Measurements from ENCODE around the gene TOX3. TPM values are rescaled to one million over a fixed set of nuclear protein-coding genes. Genes with fewer than 3 reads are reported as not detected.

The TOX3 gene
- total and polyA plus RNA-seq, 10 of the 15 experiments (the other 5 are each of a cell fraction or from before 2014, with no cell fraction given), result not detected

DNA sequence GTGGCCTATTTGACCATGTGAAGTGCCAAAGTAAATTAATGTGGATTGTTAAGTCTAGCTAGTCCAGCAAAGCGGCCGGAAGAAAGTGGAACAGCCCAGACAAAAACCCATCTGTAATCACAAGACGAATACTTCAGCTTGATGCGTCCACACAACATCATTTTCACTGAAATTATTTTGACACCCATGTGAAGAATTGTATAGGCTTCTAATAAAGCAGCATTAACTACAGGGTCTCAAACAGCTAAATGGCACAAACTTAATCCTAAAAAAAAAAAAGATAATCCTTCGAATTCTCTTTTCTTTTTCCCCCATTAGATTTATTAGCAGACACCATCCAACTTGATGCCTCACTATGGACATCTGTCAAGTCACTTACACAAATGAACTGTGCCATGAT is 73.8 kb downstream of the TOX3 start (continued):
- TF ChIP-seq, protein P1, sequence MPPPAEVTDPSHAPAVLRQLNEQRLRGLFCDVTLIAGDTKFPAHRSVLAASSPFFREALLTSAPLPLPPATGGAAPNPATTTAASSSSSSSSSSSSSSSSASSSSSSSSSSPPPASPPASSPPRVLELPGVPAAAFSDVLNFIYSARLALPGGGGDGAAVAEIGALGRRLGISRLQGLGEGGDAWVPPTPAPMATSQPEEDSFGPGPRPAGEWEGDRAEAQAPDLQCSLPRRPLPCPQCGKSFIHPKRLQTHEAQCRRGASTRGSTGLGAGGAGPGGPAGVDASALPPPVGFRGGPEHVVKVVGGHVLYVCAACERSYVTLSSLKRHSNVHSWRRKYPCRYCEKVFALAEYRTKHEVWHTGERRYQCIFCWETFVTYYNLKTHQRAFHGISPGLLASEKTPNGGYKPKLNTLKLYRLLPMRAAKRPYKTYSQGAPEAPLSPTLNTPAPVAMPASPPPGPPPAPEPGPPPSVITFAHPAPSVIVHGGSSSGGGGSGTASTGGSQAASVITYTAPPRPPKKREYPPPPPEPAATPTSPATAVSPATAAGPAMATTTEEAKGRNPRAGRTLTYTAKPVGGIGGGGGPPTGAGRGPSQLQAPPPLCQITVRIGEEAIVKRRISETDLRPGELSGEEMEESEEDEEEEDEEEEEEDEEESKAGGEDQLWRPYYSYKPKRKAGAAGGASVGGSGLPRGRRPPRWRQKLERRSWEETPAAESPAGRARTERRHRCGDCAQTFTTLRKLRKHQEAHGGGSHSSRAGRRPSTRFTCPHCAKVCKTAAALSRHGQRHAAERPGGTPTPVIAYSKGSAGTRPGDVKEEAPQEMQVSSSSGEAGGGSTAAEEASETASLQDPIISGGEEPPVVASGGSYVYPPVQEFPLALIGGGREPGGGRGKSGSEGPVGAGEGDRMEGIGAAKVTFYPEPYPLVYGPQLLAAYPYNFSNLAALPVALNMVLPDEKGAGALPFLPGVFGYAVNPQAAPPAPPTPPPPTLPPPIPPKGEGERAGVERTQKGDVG (CRISPR knock-in tag; IDR thresholded peaks at IDR 0.05), result no peak

DNA sequence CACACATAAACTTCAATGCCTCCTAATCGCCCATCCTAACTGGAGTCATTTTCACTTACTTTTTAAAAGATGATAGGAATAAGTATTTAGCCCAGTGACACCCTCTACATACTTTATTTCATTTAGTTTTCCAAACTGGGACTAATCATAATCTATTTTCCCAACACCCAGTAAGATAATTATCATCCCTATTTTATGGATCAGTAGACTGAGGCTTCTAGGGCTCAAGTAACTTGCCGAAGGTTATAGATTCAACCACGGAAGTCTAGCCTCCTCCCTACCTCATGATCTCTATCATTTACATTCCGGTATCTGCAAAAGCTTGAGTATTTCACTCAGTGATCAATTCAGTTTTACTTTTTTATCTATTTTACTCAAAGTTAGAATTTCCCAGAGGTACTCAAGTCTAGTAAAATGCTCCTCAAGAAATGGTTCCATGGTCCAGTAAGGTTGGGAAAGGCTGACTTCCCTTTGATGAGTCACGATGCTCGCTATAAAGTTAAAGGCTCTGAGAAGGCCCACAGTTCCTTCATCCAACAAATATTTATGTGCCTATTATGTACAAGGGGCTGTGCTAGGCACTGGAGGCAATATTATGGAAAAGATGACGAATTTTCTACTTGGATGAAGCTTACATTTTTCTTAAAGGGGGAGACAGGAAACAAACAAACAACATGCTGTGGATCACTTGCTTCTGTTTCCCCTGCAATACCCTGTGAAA is 75.1 kb downstream of the TOX3 start:
- in situ Hi-C loops (cut with MboI) (no loop called here), intact Hi-C loops (cut with micrococcal nuclease; ENCODE audit: unreplicated experiment) (no loop called here)
- ATAC-seq (no peak), FAIRE-seq (no peak), DNase-seq (ENCODE audit: low read depth, low spot score) (no peak)
- Histone ChIP-seq H4K20me1 (ENCODE audit: control insufficient read depth, insufficient read depth) (no peaks in the 10 kb centered on the region), H3K9ac (ENCODE audit: control insufficient read depth, insufficient read depth, low read length) (no peak overlapping the region), H3K27me3 (replicated peaks in 1 of 2; ENCODE audit: control insufficient read depth in 2 of 2, insufficient read depth in 2 of 2, low read length in 1 of 2) (no peaks in the 10 kb centered on the region), H3K4me1 (ENCODE audit: control insufficient read depth, insufficient read depth, low read length) (no peaks in the 10 kb centered on the region), H3K9me3 (replicated peaks; ENCODE audit: control insufficient read depth, insufficient read depth, low read length) (no peaks in the 10 kb centered on the region), H3K27ac (ENCODE audit: control insufficient read depth, insufficient read depth) (no peak overlapping the region), H3K4me3 (no peak overlapping the region), H2AFZ (ENCODE audit: control insufficient read depth, low read depth, low read length) (no peak overlapping the region), H3K4me2 (ENCODE audit: control insufficient read depth, insufficient read depth) (no peak overlapping the region), H3K36me3 (ENCODE audit: control insufficient read depth in 2 of 2, insufficient read depth in 2 of 2, low read length in 1 of 2) (no peaks in the 10 kb centered on the region), H3K79me2 (ENCODE audit: control insufficient read depth, insufficient read depth, low read length) (no peaks in the 10 kb centered on the region)
- no TSS peak for BruUV-seq (replicated peaks)
- ChIA-PET CTCF (no interaction called here), SMC1A (ENCODE audit: uncharacterized antibody, unreplicated experiment) (interaction anchor here (2.0 kb wide), 1 partner anchor 11 kb away, joined by 6 read pairs; no protein-coding TSS in a partner anchor), POLR2A (no interaction called here), RAD21 (ENCODE audit: unreplicated experiment) (no interaction called here)
- WGBS (ENCODE audit: insufficient coverage, insufficient replicate concordance, low lambda C conversion rate, missing lambda C conversion rate), result 40% methylated on average over 7 of the region's 7 CpGs
- TF ChIP-seq, protein P2, sequence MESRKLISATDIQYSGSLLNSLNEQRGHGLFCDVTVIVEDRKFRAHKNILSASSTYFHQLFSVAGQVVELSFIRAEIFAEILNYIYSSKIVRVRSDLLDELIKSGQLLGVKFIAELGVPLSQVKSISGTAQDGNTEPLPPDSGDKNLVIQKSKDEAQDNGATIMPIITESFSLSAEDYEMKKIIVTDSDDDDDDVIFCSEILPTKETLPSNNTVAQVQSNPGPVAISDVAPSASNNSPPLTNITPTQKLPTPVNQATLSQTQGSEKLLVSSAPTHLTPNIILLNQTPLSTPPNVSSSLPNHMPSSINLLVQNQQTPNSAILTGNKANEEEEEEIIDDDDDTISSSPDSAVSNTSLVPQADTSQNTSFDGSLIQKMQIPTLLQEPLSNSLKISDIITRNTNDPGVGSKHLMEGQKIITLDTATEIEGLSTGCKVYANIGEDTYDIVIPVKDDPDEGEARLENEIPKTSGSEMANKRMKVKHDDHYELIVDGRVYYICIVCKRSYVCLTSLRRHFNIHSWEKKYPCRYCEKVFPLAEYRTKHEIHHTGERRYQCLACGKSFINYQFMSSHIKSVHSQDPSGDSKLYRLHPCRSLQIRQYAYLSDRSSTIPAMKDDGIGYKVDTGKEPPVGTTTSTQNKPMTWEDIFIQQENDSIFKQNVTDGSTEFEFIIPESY (IDR thresholded peaks at IDR 0.05), result no peak
- TF ChIP-seq, protein P3, sequence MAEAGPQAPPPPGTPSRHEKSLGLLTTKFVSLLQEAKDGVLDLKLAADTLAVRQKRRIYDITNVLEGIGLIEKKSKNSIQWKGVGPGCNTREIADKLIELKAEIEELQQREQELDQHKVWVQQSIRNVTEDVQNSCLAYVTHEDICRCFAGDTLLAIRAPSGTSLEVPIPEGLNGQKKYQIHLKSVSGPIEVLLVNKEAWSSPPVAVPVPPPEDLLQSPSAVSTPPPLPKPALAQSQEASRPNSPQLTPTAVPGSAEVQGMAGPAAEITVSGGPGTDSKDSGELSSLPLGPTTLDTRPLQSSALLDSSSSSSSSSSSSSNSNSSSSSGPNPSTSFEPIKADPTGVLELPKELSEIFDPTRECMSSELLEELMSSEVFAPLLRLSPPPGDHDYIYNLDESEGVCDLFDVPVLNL (IDR thresholded peaks at IDR 0.05; ENCODE audit: low read depth, low read length), result no peak
- no peak for TF ChIP-seq SP1 (IDR thresholded peaks at IDR 0.05; ENCODE audit: low read depth, low read length)
- TF ChIP-seq SMC3 (IDR thresholded peaks at IDR 0.05; ENCODE audit: borderline replicate concordance, low read length), result no peak
- no peak for TF ChIP-seq LARP7 (IDR thresholded peaks at IDR 0.05)
